Progenitor cell of endocrine pancreas (in vitro differentiated cells): Measurements from ENCODE around the gene SESTD1. TPM values are rescaled to one million over a fixed set of nuclear protein-coding genes. Genes with fewer than 3 reads are reported as not detected.
"Not testable (repeated sequence)": the region's sequence is repeated elsewhere in the genome, so short reads cannot be mapped to it uniquely, and the experiment has no call there.

Source experiments
- DNase-seq: peaks from one replicate; pipeline ENCODE4 v3.0.0; 2021; ENCODE audit warnings: low spot score; ENCODE audit not compliant: unreplicated experiment
- H3K27ac Mint-ChIP-seq: 2 replicates; pipeline ENCODE4 v1.8.0; 2021; ENCODE audit warnings: mild to moderate bottlenecking, moderate library complexity, mixed read lengths
- H3K27me3 Mint-ChIP-seq: 2 replicates; pipeline ENCODE4 v1.8.0; 2021; ENCODE audit warnings: mixed read lengths
- H3K36me3 Mint-ChIP-seq: 2 replicates; pipeline ENCODE4 v1.8.0; 2022; ENCODE audit warnings: mixed read lengths; ENCODE audit not compliant: insufficient read depth
- H3K4me1 Mint-ChIP-seq: 2 replicates; pipeline ENCODE4 v1.8.0; 2021; ENCODE audit warnings: low read depth, mixed read lengths
- H3K4me3 Mint-ChIP-seq: 2 replicates; pipeline ENCODE4 v1.8.0; 2021; ENCODE audit warnings: low read depth, mild to moderate bottlenecking, moderate library complexity, mixed read lengths
- H3K9me3 Mint-ChIP-seq: 2 replicates; pipeline ENCODE4 v1.8.0; 2021; ENCODE audit warnings: low read depth, mixed read lengths
- CTCF ChIP-seq: fragments of 200-600 bp; sonication (generic); IDR thresholded peaks from one replicate; pipeline ENCODE4 v1.5.0; 2021; ENCODE audit warnings: antibody characterized with exemption, mild to moderate bottlenecking; ENCODE audit not compliant: unreplicated experiment
- total RNA-seq: library from RNA; stranded (reverse); gene quantifications from 2 replicates; pipeline ENCODE4 v1.2.1, GENCODE V29; 2021

SESTD1 gene
- total RNA-seq, 1 donor from 2014 or later: 108 TPM

DNA sequence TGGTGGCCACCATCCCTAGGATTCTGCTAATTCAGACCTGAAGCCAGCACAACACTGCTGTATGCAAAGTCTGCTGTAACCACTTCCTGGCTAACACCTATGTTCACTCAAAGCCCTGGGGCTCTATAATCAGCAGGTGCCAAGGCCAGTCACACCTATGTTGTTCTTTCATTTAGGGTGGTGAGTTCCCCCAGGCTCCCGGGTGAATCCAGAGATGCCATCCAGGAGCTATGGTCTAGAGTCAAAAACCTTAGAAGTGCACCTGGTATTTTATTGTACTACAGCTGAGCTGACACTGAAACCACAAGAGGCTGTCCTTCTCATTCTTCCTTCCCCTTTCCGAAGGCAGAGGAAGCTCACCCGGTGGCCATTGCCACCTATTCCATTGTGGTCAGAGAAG is 168.5 kb downstream of the SESTD1 start:
- no peak for TF ChIP-seq CTCF

GRCh38 chr2:179092912-179093311 is 171.7 kb downstream of the SESTD1 start:
- not testable (repeated sequence) for H3K4me3 Mint-ChIP-seq, H3K4me1 Mint-ChIP-seq

More for the DNA sequence above, 168.5 kb downstream of the SESTD1 start:
- Mint-ChIP-seq H3K4me3 (no peak overlapping the region), H3K4me1 (no peaks in the 10 kb centered on the region), H3K27me3 (no peaks in the 10 kb centered on the region), H3K36me3 (no peaks in the 10 kb centered on the region), H3K27ac (no peak overlapping the region), H3K9me3 (peaks cover 13% of the 10 kb centered on the region)
- DNase-seq: no peak

DNA sequence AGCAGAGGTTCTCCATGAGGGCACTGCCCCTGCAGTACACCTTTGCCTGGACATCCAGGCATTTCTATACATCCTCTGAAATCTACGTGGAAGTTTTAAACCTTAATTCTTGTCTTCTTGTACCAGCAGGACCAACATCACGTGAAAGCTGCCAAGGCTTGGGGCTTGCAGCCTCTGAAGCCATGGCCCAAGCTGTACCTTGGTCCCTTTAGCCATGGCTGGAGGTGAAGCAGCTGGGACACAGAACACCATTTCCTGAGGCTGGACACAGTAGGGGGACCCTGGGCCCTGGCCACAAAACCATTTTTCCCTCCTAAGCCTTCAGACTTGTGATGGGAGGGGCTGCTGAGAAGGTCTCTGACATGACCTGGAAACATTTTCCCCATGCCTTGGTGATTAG is 181.9 kb downstream of the SESTD1 start:
- H3K36me3 Mint-ChIP-seq: peaks cover 5% of the 10 kb centered on the region
- no peak for DNase-seq
- H3K4me1 Mint-ChIP-seq: peaks cover 7% of the 10 kb centered on the region
- no peak overlapping the region for H3K27ac Mint-ChIP-seq
- H3K4me3 Mint-ChIP-seq: no peak overlapping the region
- TF ChIP-seq CTCF: no peak
- no peaks in the 10 kb centered on the region for H3K27me3 Mint-ChIP-seq
- peaks cover 20% of the 10 kb centered on the region for H3K9me3 Mint-ChIP-seq

More at GRCh38 chr2:179092912-179093311, 171.7 kb downstream of the SESTD1 start:
- not testable (repeated sequence) for H3K27me3 Mint-ChIP-seq, DNase-seq, H3K27ac Mint-ChIP-seq, H3K36me3 Mint-ChIP-seq
- peaks cover 18% of the 10 kb centered on the region for H3K9me3 Mint-ChIP-seq

GRCh38 chr2:179081954-179082353 is 182.7 kb downstream of the SESTD1 start:
- peaks cover 7% of the 10 kb centered on the region for H3K4me1 Mint-ChIP-seq
- H3K9me3 Mint-ChIP-seq: peaks cover 26% of the 10 kb centered on the region
- H3K27ac Mint-ChIP-seq: no peak overlapping the region
- no peaks in the 10 kb centered on the region for H3K27me3 Mint-ChIP-seq
- peaks cover 8% of the 10 kb centered on the region for H3K36me3 Mint-ChIP-seq
- no peak for DNase-seq
- TF ChIP-seq CTCF: no peak
- H3K4me3 Mint-ChIP-seq: no peak overlapping the region

GRCh38 chr2:179072527-179072926 is 192.1 kb downstream of the SESTD1 start:
- Mint-ChIP-seq H3K9me3 (peaks cover 10% of the 10 kb centered on the region), H3K27me3 (no peaks in the 10 kb centered on the region), H3K27ac (no peak overlapping the region), H3K4me3 (no peak overlapping the region), H3K36me3 (peaks cover 3% of the 10 kb centered on the region), H3K4me1 (no peaks in the 10 kb centered on the region)
- no peak for TF ChIP-seq CTCF
- no peak for DNase-seq

DNA sequence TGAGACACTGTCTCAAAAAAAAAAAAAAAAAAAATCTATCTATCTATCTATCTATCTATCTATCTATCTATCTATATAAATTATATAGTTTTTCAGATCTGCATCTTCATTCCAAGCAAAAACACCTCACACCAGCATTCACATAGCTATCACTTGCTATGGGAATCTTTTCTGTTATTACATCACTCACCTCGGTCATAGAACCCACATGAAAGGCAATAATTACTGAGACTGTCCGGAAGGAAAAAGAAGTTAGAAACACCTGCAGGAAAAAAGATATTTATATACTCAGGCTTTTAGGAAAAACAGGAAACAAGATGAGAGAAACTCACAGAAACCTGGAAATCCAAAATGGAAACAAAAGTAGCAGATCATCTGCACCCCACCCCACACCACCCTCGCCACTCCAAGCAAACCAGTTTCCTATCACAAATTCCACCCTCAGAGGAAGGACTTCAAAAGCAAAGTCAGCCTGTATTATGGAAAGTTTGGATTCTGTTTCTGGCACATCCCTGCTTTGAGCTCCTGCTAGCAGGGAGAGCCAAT is 192.7 kb downstream of the SESTD1 start:
- Mint-ChIP-seq H3K27ac (no peak overlapping the region), H3K27me3 (no peaks in the 10 kb centered on the region), H3K36me3 (no peaks in the 10 kb centered on the region), H3K4me3 (no peak overlapping the region), H3K4me1 (no peaks in the 10 kb centered on the region), H3K9me3 (peaks cover 6% of the 10 kb centered on the region)
- DNase-seq: no peak
- no peak for TF ChIP-seq CTCF
